T-helper 1 cell treated with Interleukin-12 subunit alpha and Interleukin-12 subunit beta and Interleukin-4 antibody, amounts not matched to agents 30 μg/mL and 1 μg/mL, for 36 hours (primary cell): Measurements from ENCODE around the gene GPANK1.
A peak's percentile ranks its signal among the peaks of the same experiment; 100 is the strongest.

Experiments used
- H3K27ac Mint-ChIP-seq: one replicate; pipeline ENCODE4 v1.8.0; 2021; ENCODE audit warnings: mild to moderate bottlenecking, mixed read lengths
- H3K27me3 Mint-ChIP-seq: one replicate; pipeline ENCODE4 v1.8.0; 2021; ENCODE audit warnings: low read depth, mixed read lengths
- H3K36me3 Mint-ChIP-seq: one replicate; pipeline ENCODE4 v1.8.0; 2021; ENCODE audit warnings: low read depth, mixed read lengths
- H3K4me1 Mint-ChIP-seq: one replicate; pipeline ENCODE4 v1.8.0; 2021; ENCODE audit warnings: low read depth, mixed read lengths
- H3K4me3 Mint-ChIP-seq: one replicate; pipeline ENCODE4 v1.8.0; 2021; ENCODE audit warnings: mild to moderate bottlenecking, moderate library complexity, mixed read lengths
- H3K9me3 Mint-ChIP-seq: one replicate; pipeline ENCODE4 v1.8.0; 2021; ENCODE audit warnings: mixed read lengths

GPANK1 gene

DNA sequence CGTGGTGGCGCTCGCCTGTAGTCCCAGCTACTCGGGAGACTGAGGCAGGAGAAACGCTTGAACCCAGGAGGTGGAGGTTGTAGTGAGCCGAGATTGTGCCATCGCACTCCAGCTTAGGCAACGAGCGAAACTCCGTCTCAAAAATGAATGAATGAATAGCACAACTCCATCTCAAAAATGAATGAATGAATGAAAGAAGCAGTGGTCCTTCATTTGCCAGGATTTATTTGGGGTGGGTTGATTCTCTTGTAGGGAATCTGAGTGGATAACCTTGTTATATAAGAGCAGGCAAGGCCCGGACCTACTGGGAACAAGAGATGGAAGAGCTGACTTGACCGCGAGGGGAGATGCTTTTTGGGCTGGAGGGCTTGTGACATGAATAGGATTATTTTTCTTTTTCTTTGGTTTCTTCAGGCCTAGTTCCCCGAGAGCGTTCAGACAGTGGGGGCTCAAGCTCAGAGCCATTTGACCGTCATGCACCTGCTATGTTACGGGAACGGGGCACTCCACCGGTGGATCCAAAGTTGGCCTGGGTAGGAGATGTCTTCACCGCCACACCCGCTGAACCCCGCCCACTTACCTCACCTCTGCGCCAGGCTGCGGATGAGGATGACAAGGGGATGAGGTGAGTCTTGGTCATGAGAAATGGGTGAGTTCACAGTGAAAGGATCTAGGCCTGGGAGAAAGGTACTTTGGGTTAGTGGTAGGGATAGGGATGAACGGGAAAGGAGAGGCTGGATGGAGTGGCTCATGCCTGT, 34.4 kb downstream of the GPANK1 start:
- Mint-ChIP-seq H3K9me3 (no peaks in the 10 kb centered on the region), H3K27ac (no peak overlapping the region), H3K36me3 (peaks cover 63% of the 10 kb centered on the region), H3K4me3 (no peak overlapping the region), H3K27me3 (no peaks in the 10 kb centered on the region), H3K4me1 (peaks cover 7% of the 10 kb centered on the region)

GRCh38 chr6:31629014-31629413, 35.8 kb downstream of the GPANK1 start:
- H3K4me3 Mint-ChIP-seq: no peak overlapping the region
- H3K4me1 Mint-ChIP-seq: peaks cover 6% of the 10 kb centered on the region
- no peaks in the 10 kb centered on the region for H3K9me3 Mint-ChIP-seq
- no peaks in the 10 kb centered on the region for H3K27me3 Mint-ChIP-seq
- H3K27ac Mint-ChIP-seq: no peak overlapping the region
- H3K36me3 Mint-ChIP-seq: peaks cover 60% of the 10 kb centered on the region

DNA sequence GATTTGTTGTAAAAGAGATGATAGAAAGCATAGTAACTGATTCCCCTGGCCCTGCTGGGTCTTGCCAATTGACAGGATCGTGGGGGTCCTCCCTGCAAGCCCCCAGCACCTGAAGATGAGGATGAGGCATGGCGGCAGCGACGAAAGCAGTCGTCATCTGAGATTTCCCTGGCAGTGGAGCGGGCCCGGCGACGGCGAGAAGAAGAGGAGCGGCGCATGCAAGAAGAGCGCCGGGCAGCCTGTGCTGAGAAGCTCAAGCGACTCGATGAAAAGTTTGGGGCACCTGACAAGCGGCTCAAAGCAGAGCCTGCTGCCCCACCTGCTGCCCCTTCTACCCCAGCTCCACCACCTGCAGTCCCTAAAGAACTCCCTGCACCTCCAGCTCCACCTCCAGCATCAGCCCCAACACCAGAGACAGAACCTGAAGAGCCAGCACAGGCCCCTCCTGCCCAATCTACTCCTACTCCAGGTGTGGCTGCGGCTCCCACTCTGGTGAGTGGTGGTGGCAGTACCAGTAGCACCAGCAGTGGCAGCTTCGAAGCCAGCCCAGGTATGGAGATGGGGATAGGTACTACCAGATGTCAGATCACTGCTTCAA, 37.0 kb downstream of the GPANK1 start:
- Mint-ChIP-seq H3K4me3 (no peak overlapping the region), H3K4me1 (peaks cover 9% of the 10 kb centered on the region), H3K27ac (no peak overlapping the region), H3K27me3 (no peaks in the 10 kb centered on the region), H3K36me3 (peaks cover 62% of the 10 kb centered on the region), H3K9me3 (no peaks in the 10 kb centered on the region)

DNA sequence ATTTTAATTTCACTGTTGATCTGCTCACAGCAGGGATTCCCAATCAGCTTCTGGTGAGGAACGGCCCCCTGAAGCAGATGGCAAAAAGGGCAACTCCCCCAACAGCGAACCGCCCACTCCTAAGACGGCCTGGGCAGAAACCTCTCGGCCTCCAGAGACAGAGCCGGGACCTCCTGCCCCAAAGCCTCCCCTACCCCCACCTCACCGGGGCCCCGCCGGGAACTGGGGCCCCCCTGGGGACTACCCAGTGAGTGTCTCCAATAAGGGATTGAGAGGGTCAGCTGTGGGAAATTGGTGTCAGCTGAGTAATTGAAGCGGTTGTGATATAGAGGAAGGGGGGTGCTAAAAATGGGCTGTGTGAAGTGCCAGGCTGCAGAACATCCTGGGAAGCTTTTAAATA, 37.8 kb downstream of the GPANK1 start:
- no peaks in the 10 kb centered on the region for H3K27me3 Mint-ChIP-seq
- no peak overlapping the region for H3K27ac Mint-ChIP-seq
- H3K9me3 Mint-ChIP-seq: no peaks in the 10 kb centered on the region
- peaks cover 18% of the 10 kb centered on the region for H3K4me1 Mint-ChIP-seq
- peaks cover 68% of the 10 kb centered on the region for H3K36me3 Mint-ChIP-seq
- H3K4me3 Mint-ChIP-seq: no peak overlapping the region

- Mint-ChIP-seq H3K9me3 (no peaks in the 10 kb centered on the region), H3K27me3 (no peaks in the 10 kb centered on the region), H3K27ac (no peak overlapping the region), H3K4me1 (peaks cover 25% of the 10 kb centered on the region), H3K4me3 (no peak overlapping the region), H3K36me3 (peaks cover 54% of the 10 kb centered on the region)
Observed at GRCh38 chr6:31624070-31624469, 40.7 kb downstream of the GPANK1 start.

DNA sequence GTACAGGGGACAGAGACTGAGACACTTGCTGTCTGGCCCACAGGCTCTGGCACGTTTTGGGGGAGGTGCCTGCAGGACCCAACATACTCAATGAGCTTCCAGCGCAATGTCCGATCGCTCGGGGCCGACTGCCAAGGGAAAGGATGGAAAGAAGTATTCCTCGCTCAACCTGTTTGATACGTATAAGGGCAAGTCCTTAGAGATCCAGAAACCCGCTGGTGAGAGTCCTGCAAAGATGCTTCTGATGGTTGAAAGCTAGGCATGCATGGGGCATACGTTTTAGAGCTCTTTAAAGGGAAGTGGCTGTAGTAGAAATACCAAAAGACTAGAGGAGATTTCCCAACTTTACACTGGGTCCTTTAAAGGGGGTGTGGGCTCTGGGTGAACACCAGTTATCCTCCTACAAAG, 42.1 kb downstream of the GPANK1 start:
- Mint-ChIP-seq H3K4me3 (peak overlapping the region; percentile 96), H3K27ac (no peak overlapping the region), H3K36me3 (peaks cover 46% of the 10 kb centered on the region), H3K27me3 (no peaks in the 10 kb centered on the region), H3K4me1 (peaks cover 26% of the 10 kb centered on the region), H3K9me3 (no peaks in the 10 kb centered on the region)

- H3K36me3 Mint-ChIP-seq: peaks cover 40% of the 10 kb centered on the region
- peaks cover 22% of the 10 kb centered on the region for H3K4me1 Mint-ChIP-seq
- no peaks in the 10 kb centered on the region for H3K9me3 Mint-ChIP-seq
- H3K27me3 Mint-ChIP-seq: no peaks in the 10 kb centered on the region
- H3K4me3 Mint-ChIP-seq: peak overlapping the region; percentile 96
- H3K27ac Mint-ChIP-seq: peak overlapping the region; percentile 93
Observed at GRCh38 chr6:31621991-31622390, 42.8 kb downstream of the GPANK1 start.

GRCh38 chr6:31621320-31621939, 43.4 kb downstream of the GPANK1 start:
- peaks cover 28% of the 10 kb centered on the region for H3K4me1 Mint-ChIP-seq
- peak overlapping the region; percentile 96 for H3K4me3 Mint-ChIP-seq
- H3K9me3 Mint-ChIP-seq: no peaks in the 10 kb centered on the region
- H3K27ac Mint-ChIP-seq: peak overlapping the region; percentile 93
- peaks cover 40% of the 10 kb centered on the region for H3K36me3 Mint-ChIP-seq
- no peaks in the 10 kb centered on the region for H3K27me3 Mint-ChIP-seq

GRCh38 chr6:31620586-31621319, 44.0 kb downstream of the GPANK1 start, which contains the start of gene PRRC2A:
Gene PRRC2A, plus strand, starts transcription at chr6:31620715. Its CDS starts 2,075 bp downstream, at chr6:31622790.
- Mint-ChIP-seq H3K27ac (peak within 1 kb of the TSS; percentile 98), H3K36me3 (peaks cover 33% of the 10 kb centered on the region), H3K9me3 (no peaks in the 10 kb centered on the region)

GRCh38 chr6:31619805-31620585, 44.8 kb downstream of the GPANK1 start:
- Mint-ChIP-seq H3K9me3 (no peaks in the 10 kb centered on the region), H3K4me1 (peaks cover 41% of the 10 kb centered on the region), H3K36me3 (peaks cover 27% of the 10 kb centered on the region), H3K27ac (peak overlapping the region; percentile 98), H3K4me3 (peak overlapping the region; percentile 91), H3K27me3 (no peaks in the 10 kb centered on the region)

More at GRCh38 chr6:31620586-31621319, 44.0 kb downstream of the GPANK1 start, which contains the start of gene PRRC2A:
- Mint-ChIP-seq H3K4me3 (peak within 1 kb of the TSS; percentile 96), H3K4me1 (peaks cover 35% of the 10 kb centered on the region), H3K27me3 (no peaks in the 10 kb centered on the region)

- Mint-ChIP-seq H3K27ac (peak overlapping the region; percentile 33), H3K27me3 (no peaks in the 10 kb centered on the region), H3K36me3 (peaks cover 12% of the 10 kb centered on the region), H3K9me3 (no peaks in the 10 kb centered on the region), H3K4me1 (peaks cover 40% of the 10 kb centered on the region), H3K4me3 (peak overlapping the region; percentile 78)
Observed at GRCh38 chr6:31617010-31617409, 47.8 kb downstream of the GPANK1 start.

DNA sequence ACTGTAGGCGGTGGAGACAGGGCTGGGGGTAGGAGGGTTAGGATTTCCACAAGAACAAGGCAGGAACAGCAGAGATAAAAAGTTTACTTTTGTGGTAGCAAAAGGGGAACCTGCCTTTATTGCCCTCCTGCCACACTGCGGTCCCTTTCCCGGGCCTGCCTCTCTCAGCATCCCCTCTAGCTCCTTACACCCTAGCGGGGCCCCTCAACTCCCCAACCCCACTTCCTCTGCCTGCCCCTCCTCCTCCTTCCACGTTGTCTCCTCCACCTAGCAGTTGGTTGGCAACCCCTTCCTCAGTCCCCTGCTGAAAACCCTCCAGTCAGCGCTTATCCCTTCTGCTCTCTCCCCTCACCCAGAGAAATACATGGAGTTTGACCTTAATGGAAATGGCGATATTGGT, 49.0 kb downstream of the GPANK1 start:
- Mint-ChIP-seq H3K36me3 (peaks cover 7% of the 10 kb centered on the region), H3K9me3 (no peaks in the 10 kb centered on the region), H3K4me3 (peak overlapping the region; percentile 78), H3K27me3 (no peaks in the 10 kb centered on the region), H3K27ac (peak overlapping the region; percentile 85), H3K4me1 (peaks cover 33% of the 10 kb centered on the region)

DNA sequence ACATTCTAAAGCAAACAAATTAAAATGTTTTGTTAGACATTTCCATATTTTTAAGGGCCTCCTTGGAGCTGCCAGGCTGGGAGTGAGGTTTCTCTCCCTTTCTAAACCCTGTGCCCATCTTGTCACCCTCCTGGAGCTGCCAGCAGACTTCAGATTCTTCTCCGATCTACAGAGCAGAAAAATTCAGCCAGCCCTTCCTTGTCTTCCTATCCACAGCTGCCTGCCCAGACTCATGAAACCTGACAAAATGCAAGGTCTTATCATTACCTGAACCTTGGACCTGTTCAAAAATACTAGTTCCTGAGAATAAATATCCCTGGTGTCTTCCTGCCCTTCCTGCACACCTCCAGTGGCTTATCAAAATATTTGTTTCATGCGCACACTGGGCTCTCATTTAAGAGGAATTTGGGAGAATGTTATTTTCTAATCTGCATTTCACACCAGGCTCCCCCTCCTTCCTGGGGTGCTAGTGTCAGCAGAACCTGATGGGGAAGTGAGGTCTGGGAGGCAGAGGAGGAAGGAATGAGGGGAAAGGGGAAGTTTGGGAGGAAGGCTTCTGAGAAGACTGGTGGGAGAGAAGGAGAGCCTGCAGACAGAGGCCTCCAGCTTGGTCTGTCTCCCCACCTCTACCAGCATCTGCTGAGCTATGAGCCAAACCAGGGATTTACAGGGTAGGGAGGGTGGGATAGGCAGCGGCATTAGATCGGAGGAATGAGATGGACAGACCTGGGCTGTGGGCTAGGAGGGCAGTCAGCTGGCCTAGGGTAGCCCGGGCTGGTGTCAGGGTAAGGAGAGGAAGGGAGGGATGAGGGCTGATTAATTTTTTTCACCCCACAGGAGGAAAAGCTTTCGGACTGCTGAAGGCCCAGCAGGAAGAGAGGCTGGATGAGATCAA, 49.9 kb downstream of the GPANK1 start, which contains the start of gene AIF1:
Gene AIF1 (plus strand): TSS at position 551 of the 895 bp plus-strand sequence. CDS start 96 bp downstream, at position 647.
- Mint-ChIP-seq H3K4me3 (peak within 1 kb of the TSS; percentile 78), H3K36me3 (peaks cover 7% of the 10 kb centered on the region), H3K4me1 (peaks cover 33% of the 10 kb centered on the region), H3K27ac (peak within 1 kb of the TSS; percentile 85), H3K27me3 (no peaks in the 10 kb centered on the region), H3K9me3 (no peaks in the 10 kb centered on the region)
